Loucy (cell line): ENCODE results near the gene S1PR4.
"Not testable (repeated sequence)": the region's sequence is repeated elsewhere in the genome, so short reads cannot be mapped to it uniquely, and the experiment has no call there.

Source experiments
- H2AFZ ChIP-seq: fragments of 200-600 bp; sonication (generic); 2 replicates; pipeline ENCODE4 v1.6.0; 2016; ENCODE audit warnings: antibody characterized with exemption, mild to moderate bottlenecking, low read length, moderate library complexity
- H3F3A ChIP-seq: fragments of 200-600 bp; 2 replicates; pipeline ENCODE4 v1.6.0; 2016; ENCODE audit warnings: antibody characterized with exemption, low read depth, mild to moderate bottlenecking
- H3K27me3 ChIP-seq: fragments of 200-600 bp; sonication (generic); 2 replicates; pipeline ENCODE4 v1.6.1; 2014; ENCODE audit warnings: low read length, mild to moderate bottlenecking; ENCODE audit not compliant: insufficient read depth, poor library complexity, severe bottlenecking
- H3K36me3 ChIP-seq: fragments of 200-600 bp; sonication (generic); 2 replicates; pipeline ENCODE4 v1.6.1; 2016; ENCODE audit warnings: low read length; ENCODE audit not compliant: insufficient read depth
- H3K4me1 ChIP-seq: fragments of 200-600 bp; sonication (generic); 2 replicates; pipeline ENCODE4 v1.5.1; 2014; ENCODE audit warnings: low read length, mild to moderate bottlenecking; ENCODE audit not compliant: insufficient read depth, poor library complexity, severe bottlenecking
- H3K4me2 ChIP-seq: fragments of 200-600 bp; sonication (generic); 2 replicates; pipeline ENCODE4 v1.6.0; 2014; ENCODE audit warnings: antibody characterized with exemption, low read length, low read depth, mild to moderate bottlenecking; ENCODE audit not compliant: poor library complexity, severe bottlenecking
- H3K4me3 ChIP-seq: fragments of 200-600 bp; sonication (generic); 2 replicates; pipeline ENCODE4 v1.5.1; 2014; ENCODE audit warnings: low read length, mild to moderate bottlenecking, mixed read lengths; ENCODE audit not compliant: poor library complexity, severe bottlenecking
- H3K79me2 ChIP-seq: fragments of 200-600 bp; sonication (generic); 2 replicates; pipeline ENCODE4 v1.6.1; 2014; ENCODE audit warnings: low read length; ENCODE audit not compliant: insufficient read depth
- H3K9ac ChIP-seq: fragments of 200-600 bp; sonication (generic); 2 replicates; pipeline ENCODE4 v1.6.0; 2014; ENCODE audit warnings: mild to moderate bottlenecking, low read depth, low read length, moderate library complexity; ENCODE audit not compliant: poor library complexity, severe bottlenecking
- H3K9me2 ChIP-seq: fragments of 200-600 bp; sonication (generic); replicated peaks from 2 replicates; pipeline ENCODE4 v1.6.1; 2016; ENCODE audit warnings: low read depth, low read length, mixed read lengths
- H3K9me3 ChIP-seq: fragments of 200-600 bp; sonication (generic); 2 replicates; pipeline ENCODE4 v1.6.1; 2014; ENCODE audit warnings: mild to moderate bottlenecking, antibody characterized with exemption, low read length, low read depth; ENCODE audit not compliant: insufficient read depth
- H4K20me1 ChIP-seq: fragments of 200-600 bp; sonication (generic); 2 replicates; pipeline ENCODE4 v1.6.0; 2014; ENCODE audit warnings: antibody characterized with exemption, low read length, mild to moderate bottlenecking; ENCODE audit not compliant: insufficient read depth, poor library complexity, severe bottlenecking
- CTCF ChIP-seq: fragments of 200-600 bp; sonication (generic); conservative IDR thresholded peaks from 2 replicates; pipeline ENCODE4 v1.5.1; 2014; ENCODE audit warnings: mild to moderate bottlenecking, antibody characterized with exemption, low read length
- EZH2phosphoT487 ChIP-seq: fragments of 200-600 bp; IDR thresholded peaks from 2 replicates; pipeline ENCODE4 v1.6.1; 2018; ENCODE audit warnings: antibody characterized with exemption, mild to moderate bottlenecking, moderate library complexity, borderline replicate concordance

S1PR4 gene

GRCh38 chr19:3151563-3152418, 26.8 kb upstream of the S1PR4 start:
- Histone ChIP-seq H3K9me3 (no peaks in the 10 kb centered on the region), H3K4me2 (peak overlapping the region; percentile 62), H3K79me2 (peaks cover 96% of the 10 kb centered on the region), H3F3A (no peaks in the 10 kb centered on the region), H4K20me1 (peaks cover 69% of the 10 kb centered on the region), H3K9ac (peak overlapping the region; percentile 26), H3K4me1 (peaks cover 58% of the 10 kb centered on the region), H3K4me3 (peak overlapping the region; percentile 5), H3K27me3 (no peaks in the 10 kb centered on the region), H3K36me3 (peaks cover 88% of the 10 kb centered on the region), H3K9me2 (no peaks in the 10 kb centered on the region), H2AFZ (no peak overlapping the region)
- TF ChIP-seq CTCF (no peak), EZH2phosphoT487 (no peak)

GRCh38 chr19:3152419-3152780, 26.2 kb upstream of the S1PR4 start:
- Histone ChIP-seq H2AFZ (no peak overlapping the region), H4K20me1 (peaks cover 63% of the 10 kb centered on the region), H3K9ac (peak overlapping the region; percentile 26), H3K79me2 (peaks cover 95% of the 10 kb centered on the region), H3K36me3 (peaks cover 90% of the 10 kb centered on the region), H3K4me3 (peak overlapping the region; percentile 45), H3K9me3 (no peaks in the 10 kb centered on the region), H3K4me1 (peaks cover 60% of the 10 kb centered on the region), H3K4me2 (peak overlapping the region; percentile 62), H3K27me3 (no peaks in the 10 kb centered on the region), H3K9me2 (no peaks in the 10 kb centered on the region), H3F3A (no peaks in the 10 kb centered on the region)
- TF ChIP-seq CTCF (no peak), EZH2phosphoT487 (no peak)

GRCh38 chr19:3153286-3154230, 25.0 kb upstream of the S1PR4 start:
- H3K9ac ChIP-seq = no peak overlapping the region
- H3K4me1 ChIP-seq = peaks cover 64% of the 10 kb centered on the region
- H3K9me3 ChIP-seq = no peaks in the 10 kb centered on the region
- peak overlapping the region; percentile 45 for H3K4me3 ChIP-seq
- no peak overlapping the region for H2AFZ ChIP-seq
- peaks cover 93% of the 10 kb centered on the region for H3K36me3 ChIP-seq
- TF ChIP-seq CTCF (no peak), EZH2phosphoT487 (no peak)
- H3K27me3 ChIP-seq = no peaks in the 10 kb centered on the region
- H3K79me2 ChIP-seq = peaks cover 94% of the 10 kb centered on the region
- peak overlapping the region; percentile 62 for H3K4me2 ChIP-seq
- no peaks in the 10 kb centered on the region for H3F3A ChIP-seq
- H3K9me2 ChIP-seq = no peaks in the 10 kb centered on the region
- H4K20me1 ChIP-seq = peaks cover 53% of the 10 kb centered on the region

DNA sequence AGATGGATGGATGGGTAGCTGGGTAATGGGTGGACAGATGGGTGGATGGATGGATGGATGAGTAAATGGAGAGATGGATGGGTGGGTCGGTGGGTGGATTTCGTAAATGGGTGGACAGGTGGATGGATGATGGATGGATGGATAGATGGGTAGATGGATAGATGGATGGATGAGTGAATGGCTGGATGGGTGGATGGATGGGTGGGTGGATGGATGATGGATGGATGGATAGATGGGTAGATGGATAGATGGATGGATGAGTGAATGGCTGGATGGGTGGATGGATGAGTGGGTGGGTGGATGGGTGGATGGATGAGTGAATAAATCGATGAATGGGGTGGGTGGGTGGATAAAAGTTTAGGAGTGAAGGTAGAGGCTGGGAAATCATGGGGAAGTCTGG, 24.1 kb upstream of the S1PR4 start:
- not testable (repeated sequence) for H3K9me3 ChIP-seq, H2AFZ ChIP-seq, H3K27me3 ChIP-seq, H3K9me2 ChIP-seq, H3F3A ChIP-seq
- peak overlapping the region; percentile 64 for H3K4me3 ChIP-seq
- H3K79me2 ChIP-seq = peaks cover 88% of the 10 kb centered on the region
- H3K9ac ChIP-seq = peak overlapping the region; percentile 82
- H3K4me1 ChIP-seq = peaks cover 58% of the 10 kb centered on the region
- H3K36me3 ChIP-seq = peaks cover 91% of the 10 kb centered on the region
- H4K20me1 ChIP-seq = peaks cover 44% of the 10 kb centered on the region
- peak overlapping the region; percentile 73 for H3K4me2 ChIP-seq
